Measurements from ENCODE around the gene TBX5.

DNA sequence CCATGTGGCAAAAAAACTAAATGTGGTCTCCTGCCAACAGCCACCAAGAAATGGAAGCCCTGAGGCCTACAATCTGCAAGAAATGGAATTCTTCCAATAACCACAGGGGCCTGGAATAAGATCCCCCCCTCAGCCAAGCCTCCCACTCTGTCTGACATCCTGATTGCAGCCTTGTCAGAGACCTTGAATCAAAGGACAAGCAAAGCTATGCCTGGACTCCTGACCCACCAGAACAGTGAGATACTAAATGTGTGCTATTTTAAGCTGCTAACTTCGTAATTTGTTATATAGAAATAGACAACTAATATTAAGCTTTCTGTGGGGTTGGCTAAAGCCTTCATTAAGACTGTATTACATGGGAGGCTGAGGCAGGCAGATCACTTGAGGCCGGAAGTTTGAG is 77.7 kb downstream of the TBX5 start:
- TF ChIP-seq, protein P1, sequence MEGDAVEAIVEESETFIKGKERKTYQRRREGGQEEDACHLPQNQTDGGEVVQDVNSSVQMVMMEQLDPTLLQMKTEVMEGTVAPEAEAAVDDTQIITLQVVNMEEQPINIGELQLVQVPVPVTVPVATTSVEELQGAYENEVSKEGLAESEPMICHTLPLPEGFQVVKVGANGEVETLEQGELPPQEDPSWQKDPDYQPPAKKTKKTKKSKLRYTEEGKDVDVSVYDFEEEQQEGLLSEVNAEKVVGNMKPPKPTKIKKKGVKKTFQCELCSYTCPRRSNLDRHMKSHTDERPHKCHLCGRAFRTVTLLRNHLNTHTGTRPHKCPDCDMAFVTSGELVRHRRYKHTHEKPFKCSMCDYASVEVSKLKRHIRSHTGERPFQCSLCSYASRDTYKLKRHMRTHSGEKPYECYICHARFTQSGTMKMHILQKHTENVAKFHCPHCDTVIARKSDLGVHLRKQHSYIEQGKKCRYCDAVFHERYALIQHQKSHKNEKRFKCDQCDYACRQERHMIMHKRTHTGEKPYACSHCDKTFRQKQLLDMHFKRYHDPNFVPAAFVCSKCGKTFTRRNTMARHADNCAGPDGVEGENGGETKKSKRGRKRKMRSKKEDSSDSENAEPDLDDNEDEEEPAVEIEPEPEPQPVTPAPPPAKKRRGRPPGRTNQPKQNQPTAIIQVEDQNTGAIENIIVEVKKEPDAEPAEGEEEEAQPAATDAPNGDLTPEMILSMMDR (IDR thresholded peaks at IDR 0.05) = no peak
- TF ChIP-seq POLR2A (IDR thresholded peaks at IDR 0.05) = no peak

Measured in thyroid gland (tissue), 4 donors.